Gastroesophageal sphincter (tissue), 3 donors: ENCODE results near the gene DPEP3.

Source experiments
- EP300 ChIP-seq: sonication (generic); formaldehyde crosslinking; IDR thresholded peaks from one replicate; pipeline ENCODE4 v1.6.1; 2017; ENCODE audit warnings: antibody characterized with exemption, mild to moderate bottlenecking
- POLR2A ChIP-seq, 2 donors: fragments of 450-650 bp; IDR thresholded peaks; one replicate each; pipeline ENCODE4 v1.6.1; 2017; ENCODE audit warnings: antibody characterized with exemption in 2 of 2, mild to moderate bottlenecking in 2 of 2, moderate library complexity in 1 of 2
- TF ChIP-seq, protein P1 (sequence below), 4 experiments: fragments of 200-600 bp in 2 of 4; fragments of 450-650 bp in 2 of 4; sonication (generic) in 1 of 4; IDR thresholded peaks; one replicate each; pipeline ENCODE4 v1.5.1; 2017 to 2019; ENCODE audit warnings: antibody characterized with exemption in 4 of 4, mild to moderate bottlenecking in 2 of 4, moderate library complexity in 2 of 4

DNA sequence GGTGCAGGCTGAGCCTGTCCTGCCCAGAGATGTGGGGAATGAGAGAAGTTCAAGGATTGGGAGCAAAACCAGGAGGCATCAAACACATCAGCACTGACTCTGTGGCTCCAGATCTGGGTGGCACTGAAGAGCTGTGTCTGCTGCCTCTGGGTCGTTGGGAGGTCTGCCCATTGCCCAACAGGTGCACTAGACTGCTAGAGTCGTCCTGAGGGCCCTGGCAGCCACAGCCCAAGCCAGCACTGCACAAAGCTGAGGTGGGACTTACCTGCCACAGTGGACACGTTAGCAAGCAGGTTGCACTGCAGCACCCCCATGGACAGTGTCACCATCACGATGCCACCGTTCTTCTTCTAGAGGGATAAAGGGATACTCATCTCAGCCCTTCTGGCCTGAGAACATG lies 3.3 kb downstream of the DPEP3 start:
- TF ChIP-seq, protein P1, sequence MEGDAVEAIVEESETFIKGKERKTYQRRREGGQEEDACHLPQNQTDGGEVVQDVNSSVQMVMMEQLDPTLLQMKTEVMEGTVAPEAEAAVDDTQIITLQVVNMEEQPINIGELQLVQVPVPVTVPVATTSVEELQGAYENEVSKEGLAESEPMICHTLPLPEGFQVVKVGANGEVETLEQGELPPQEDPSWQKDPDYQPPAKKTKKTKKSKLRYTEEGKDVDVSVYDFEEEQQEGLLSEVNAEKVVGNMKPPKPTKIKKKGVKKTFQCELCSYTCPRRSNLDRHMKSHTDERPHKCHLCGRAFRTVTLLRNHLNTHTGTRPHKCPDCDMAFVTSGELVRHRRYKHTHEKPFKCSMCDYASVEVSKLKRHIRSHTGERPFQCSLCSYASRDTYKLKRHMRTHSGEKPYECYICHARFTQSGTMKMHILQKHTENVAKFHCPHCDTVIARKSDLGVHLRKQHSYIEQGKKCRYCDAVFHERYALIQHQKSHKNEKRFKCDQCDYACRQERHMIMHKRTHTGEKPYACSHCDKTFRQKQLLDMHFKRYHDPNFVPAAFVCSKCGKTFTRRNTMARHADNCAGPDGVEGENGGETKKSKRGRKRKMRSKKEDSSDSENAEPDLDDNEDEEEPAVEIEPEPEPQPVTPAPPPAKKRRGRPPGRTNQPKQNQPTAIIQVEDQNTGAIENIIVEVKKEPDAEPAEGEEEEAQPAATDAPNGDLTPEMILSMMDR (IDR thresholded peaks at IDR 0.05) = no peak
- TF ChIP-seq POLR2A (IDR thresholded peaks at IDR 0.05) (no peak), EP300 (no peak)
